GM23338 (cell line): ENCODE data around the gene SLC47A1. TPM values are rescaled to one million over a fixed set of nuclear protein-coding genes. Genes with fewer than 3 reads are reported as not detected.

Experiments used
- EZH2phosphoT487 ChIP-seq: fragments of 200-600 bp; sonication (generic); IDR thresholded peaks from one replicate; pipeline ENCODE4 v1.8.1; 2018; ENCODE audit warnings: antibody characterized with exemption; ENCODE audit not compliant: unreplicated experiment
- JUNB ChIP-seq: IDR thresholded peaks from one replicate; pipeline ENCODE4 v1.6.1; 2016; ENCODE audit warnings: antibody characterized with exemption; ENCODE audit not compliant: unreplicated experiment
- NANOG ChIP-seq: IDR thresholded peaks from 2 replicates; pipeline ENCODE4 v1.6.1; 2016; ENCODE audit warnings: antibody characterized with exemption, borderline replicate concordance
- POLR2AphosphoS5 ChIP-seq: IDR thresholded peaks from 2 replicates; pipeline ENCODE4 v1.6.1; 2016; ENCODE audit warnings: antibody characterized with exemption, low read depth
- polyA plus RNA-seq: library from polyadenylated mRNA; unstranded; fragments of >200 nt; fragmentation: Nextera tagmentation; extraction: Ambion mirVana; gene quantifications from 2 replicates; pipeline ENCODE4 v1.2.1, GENCODE V29; 2016
- total RNA-seq: library from RNA; depleted of rRNA; stranded (reverse); fragments of >200 nt; shearing (Covaris generic); gene quantifications from 2 replicates; pipeline ENCODE4 v1.2.3, GENCODE V29; 2014
- TF ChIP-seq, protein P1 (sequence below): fragments of 250-450 bp; sonication (Bioruptor Pico); IDR thresholded peaks from 2 replicates; pipeline ENCODE4 v1.5.0; 2020; ENCODE audit warnings: mild to moderate bottlenecking, moderate library complexity
- TF ChIP-seq, protein P2 (sequence below): IDR thresholded peaks from one replicate; pipeline ENCODE4 v1.6.1; 2018; ENCODE audit warnings: antibody characterized with exemption; ENCODE audit not compliant: unreplicated experiment

SLC47A1 gene
- total and polyA plus RNA-seq, 2 experiments from 2014 or later: 0.53 to 1.9 TPM

DNA sequence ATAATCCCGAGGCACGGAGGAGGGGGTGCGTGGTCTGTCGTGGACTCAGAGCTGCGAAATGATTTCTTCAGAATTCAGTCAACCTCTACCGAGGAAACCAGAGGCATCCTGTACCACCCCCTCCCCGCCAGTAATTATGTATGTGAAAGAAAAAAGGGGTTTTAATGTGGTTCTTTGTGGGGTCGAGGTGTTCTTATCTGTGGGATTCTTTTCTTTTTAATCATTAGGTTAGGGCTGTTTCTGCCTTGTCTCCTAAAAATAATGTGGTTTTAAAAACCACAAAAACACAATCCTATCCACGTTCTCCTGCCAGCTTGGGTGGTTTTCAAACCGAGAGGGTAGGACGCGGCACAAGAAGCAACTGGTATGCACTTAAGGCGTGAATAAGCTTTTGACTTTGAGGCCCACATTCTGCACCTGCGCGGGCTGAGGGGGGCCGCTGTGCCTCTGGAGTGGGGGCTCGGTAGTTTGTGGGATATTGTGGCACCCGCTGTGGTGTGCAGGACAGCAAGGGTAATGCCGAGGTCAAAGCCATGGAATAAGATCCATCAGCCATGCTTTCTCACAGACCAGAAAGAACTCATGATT is 1.0 kb downstream of the SLC47A1 start (continued):
- TF ChIP-seq, protein P1, sequence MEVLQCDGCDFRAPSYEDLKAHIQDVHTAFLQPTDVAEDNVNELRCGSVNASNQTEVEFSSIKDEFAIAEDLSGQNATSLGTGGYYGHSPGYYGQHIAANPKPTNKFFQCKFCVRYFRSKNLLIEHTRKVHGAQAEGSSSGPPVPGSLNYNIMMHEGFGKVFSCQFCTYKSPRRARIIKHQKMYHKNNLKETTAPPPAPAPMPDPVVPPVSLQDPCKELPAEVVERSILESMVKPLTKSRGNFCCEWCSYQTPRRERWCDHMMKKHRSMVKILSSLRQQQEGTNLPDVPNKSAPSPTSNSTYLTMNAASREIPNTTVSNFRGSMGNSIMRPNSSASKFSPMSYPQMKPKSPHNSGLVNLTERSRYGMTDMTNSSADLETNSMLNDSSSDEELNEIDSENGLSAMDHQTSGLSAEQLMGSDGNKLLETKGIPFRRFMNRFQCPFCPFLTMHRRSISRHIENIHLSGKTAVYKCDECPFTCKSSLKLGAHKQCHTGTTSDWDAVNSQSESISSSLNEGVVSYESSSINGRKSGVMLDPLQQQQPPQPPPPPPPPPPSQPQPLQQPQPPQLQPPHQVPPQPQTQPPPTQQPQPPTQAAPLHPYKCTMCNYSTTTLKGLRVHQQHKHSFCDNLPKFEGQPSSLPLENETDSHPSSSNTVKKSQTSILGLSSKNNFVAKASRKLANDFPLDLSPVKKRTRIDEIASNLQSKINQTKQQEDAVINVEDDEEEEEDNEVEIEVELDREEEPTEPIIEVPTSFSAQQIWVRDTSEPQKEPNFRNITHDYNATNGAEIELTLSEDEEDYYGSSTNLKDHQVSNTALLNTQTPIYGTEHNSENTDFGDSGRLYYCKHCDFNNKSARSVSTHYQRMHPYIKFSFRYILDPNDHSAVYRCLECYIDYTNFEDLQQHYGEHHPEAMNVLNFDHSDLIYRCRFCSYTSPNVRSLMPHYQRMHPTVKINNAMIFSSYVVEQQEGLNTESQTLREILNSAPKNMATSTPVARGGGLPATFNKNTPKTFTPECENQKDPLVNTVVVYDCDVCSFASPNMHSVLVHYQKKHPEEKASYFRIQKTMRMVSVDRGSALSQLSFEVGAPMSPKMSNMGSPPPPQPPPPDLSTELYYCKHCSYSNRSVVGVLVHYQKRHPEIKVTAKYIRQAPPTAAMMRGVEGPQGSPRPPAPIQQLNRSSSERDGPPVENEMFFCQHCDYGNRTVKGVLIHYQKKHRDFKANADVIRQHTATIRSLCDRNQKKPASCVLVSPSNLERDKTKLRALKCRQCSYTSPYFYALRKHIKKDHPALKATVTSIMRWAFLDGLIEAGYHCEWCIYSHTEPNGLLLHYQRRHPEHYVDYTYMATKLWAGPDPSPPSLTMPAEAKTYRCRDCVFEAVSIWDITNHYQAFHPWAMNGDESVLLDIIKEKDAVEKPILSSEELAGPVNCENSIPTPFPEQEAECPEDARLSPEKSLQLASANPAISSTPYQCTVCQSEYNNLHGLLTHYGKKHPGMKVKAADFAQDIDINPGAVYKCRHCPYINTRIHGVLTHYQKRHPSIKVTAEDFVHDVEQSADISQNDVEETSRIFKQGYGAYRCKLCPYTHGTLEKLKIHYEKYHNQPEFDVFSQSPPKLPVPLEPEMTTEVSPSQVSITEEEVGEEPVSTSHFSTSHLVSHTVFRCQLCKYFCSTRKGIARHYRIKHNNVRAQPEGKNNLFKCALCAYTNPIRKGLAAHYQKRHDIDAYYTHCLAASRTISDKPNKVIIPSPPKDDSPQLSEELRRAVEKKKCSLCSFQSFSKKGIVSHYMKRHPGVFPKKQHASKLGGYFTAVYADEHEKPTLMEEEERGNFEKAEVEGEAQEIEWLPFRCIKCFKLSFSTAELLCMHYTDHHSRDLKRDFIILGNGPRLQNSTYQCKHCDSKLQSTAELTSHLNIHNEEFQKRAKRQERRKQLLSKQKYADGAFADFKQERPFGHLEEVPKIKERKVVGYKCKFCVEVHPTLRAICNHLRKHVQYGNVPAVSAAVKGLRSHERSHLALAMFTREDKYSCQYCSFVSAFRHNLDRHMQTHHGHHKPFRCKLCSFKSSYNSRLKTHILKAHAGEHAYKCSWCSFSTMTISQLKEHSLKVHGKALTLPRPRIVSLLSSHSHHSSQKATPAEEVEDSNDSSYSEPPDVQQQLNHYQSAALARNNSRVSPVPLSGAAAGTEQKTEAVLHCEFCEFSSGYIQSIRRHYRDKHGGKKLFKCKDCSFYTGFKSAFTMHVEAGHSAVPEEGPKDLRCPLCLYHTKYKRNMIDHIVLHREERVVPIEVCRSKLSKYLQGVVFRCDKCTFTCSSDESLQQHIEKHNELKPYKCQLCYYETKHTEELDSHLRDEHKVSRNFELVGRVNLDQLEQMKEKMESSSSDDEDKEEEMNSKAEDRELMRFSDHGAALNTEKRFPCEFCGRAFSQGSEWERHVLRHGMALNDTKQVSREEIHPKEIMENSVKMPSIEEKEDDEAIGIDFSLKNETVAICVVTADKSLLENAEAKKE (CRISPR knock-in tag): no peak
- TF ChIP-seq POLR2AphosphoS5: no peak
- TF ChIP-seq JUNB: no peak
- TF ChIP-seq EZH2phosphoT487: no peak
- TF ChIP-seq, protein P2, sequence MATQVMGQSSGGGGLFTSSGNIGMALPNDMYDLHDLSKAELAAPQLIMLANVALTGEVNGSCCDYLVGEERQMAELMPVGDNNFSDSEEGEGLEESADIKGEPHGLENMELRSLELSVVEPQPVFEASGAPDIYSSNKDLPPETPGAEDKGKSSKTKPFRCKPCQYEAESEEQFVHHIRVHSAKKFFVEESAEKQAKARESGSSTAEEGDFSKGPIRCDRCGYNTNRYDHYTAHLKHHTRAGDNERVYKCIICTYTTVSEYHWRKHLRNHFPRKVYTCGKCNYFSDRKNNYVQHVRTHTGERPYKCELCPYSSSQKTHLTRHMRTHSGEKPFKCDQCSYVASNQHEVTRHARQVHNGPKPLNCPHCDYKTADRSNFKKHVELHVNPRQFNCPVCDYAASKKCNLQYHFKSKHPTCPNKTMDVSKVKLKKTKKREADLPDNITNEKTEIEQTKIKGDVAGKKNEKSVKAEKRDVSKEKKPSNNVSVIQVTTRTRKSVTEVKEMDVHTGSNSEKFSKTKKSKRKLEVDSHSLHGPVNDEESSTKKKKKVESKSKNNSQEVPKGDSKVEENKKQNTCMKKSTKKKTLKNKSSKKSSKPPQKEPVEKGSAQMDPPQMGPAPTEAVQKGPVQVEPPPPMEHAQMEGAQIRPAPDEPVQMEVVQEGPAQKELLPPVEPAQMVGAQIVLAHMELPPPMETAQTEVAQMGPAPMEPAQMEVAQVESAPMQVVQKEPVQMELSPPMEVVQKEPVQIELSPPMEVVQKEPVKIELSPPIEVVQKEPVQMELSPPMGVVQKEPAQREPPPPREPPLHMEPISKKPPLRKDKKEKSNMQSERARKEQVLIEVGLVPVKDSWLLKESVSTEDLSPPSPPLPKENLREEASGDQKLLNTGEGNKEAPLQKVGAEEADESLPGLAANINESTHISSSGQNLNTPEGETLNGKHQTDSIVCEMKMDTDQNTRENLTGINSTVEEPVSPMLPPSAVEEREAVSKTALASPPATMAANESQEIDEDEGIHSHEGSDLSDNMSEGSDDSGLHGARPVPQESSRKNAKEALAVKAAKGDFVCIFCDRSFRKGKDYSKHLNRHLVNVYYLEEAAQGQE: no peak
- no peak for TF ChIP-seq NANOG
